IMR-90 (cell line): ENCODE measurements around the gene DHRS3. TPM values are rescaled to one million over a fixed set of nuclear protein-coding genes. Genes with fewer than 3 reads are reported as not detected.

Experiments
- ATAC-seq: fragments of 200-7000 bp; cut with Tn5 transposase; 2 replicates; pipeline ENCODE4 v1.9.1; 2020; ENCODE audit warnings: low read depth, mild to moderate bottlenecking, moderate library complexity
- BruUV-seq: library from RNA; stranded (reverse); fragments of 400-500 nt; replicated peaks from 2 replicates; lab custom pipeline; 2021; lab: Mats Ljungman, UMichigan
- CTCF ChIA-PET: fragments of 300-600 bp; formaldehyde crosslinking; extraction: SDS; loops from one replicate; lab custom pipeline; 2021; ENCODE audit warnings: antibody characterized with exemption; lab: Yijun Ruan, JAX
- POLR2A ChIA-PET: fragments of 300-600 bp; sonication (Branson Sonifier 250); formaldehyde crosslinking; loops from one replicate; lab custom pipeline; 2022; ENCODE audit warnings: antibody characterized with exemption; ENCODE audit not compliant: unreplicated experiment; lab: Charles Lee
- DNase-seq: peaks from one replicate; pipeline ENCODE4 v3.0.0; 2013
- H2AFZ ChIP-seq: replicated peaks from 2 replicates; pipeline ENCODE3; 2013; ENCODE audit warnings: low read length, mild to moderate bottlenecking; ENCODE audit not compliant: poor library complexity
- H2AK5ac ChIP-seq: 2 replicates; pipeline ENCODE4 v1.6.1; 2013; ENCODE audit warnings: low read depth, low read length, inconsistent platforms
- H2AK9ac ChIP-seq: replicated peaks from 2 replicates; pipeline ENCODE3; 2013; ENCODE audit warnings: mild to moderate bottlenecking, low read depth, low read length, moderate library complexity; ENCODE audit not compliant: poor library complexity
- H2BK120ac ChIP-seq: 2 replicates; pipeline ENCODE4 v1.6.1; 2013; ENCODE audit warnings: low read depth, low read length, inconsistent platforms
- H2BK15ac ChIP-seq: 3 replicates; pipeline ENCODE4 v1.6.1; 2013; ENCODE audit warnings: low read depth, low read length, inconsistent platforms
- H2BK20ac ChIP-seq: 2 replicates; pipeline ENCODE4 v1.6.1; 2013; ENCODE audit warnings: low read depth, mild to moderate bottlenecking, inconsistent platforms, low read length, moderate library complexity
- H2BK5ac ChIP-seq: 2 replicates; pipeline ENCODE4 v1.6.1; 2013; ENCODE audit warnings: mild to moderate bottlenecking, low read depth, low read length, inconsistent platforms; ENCODE audit not compliant: poor library complexity, severe bottlenecking
- H3K14ac ChIP-seq: replicated peaks from 2 replicates; pipeline ENCODE4 v1.6.1; 2013; ENCODE audit warnings: low read depth, low read length, inconsistent platforms
- H3K18ac ChIP-seq: 2 replicates; pipeline ENCODE4 v1.6.1; 2013; ENCODE audit warnings: low read depth, low read length, control low read depth
- H3K23ac ChIP-seq: 2 replicates; pipeline ENCODE4 v1.6.1; 2013; ENCODE audit warnings: low read depth, low read length, inconsistent platforms
- H3K27ac ChIP-seq: 2 replicates; pipeline ENCODE4 v1.5.1; 2013; ENCODE audit warnings: mild to moderate bottlenecking, control low read depth, low read length; ENCODE audit not compliant: insufficient read depth
- H3K27me3 ChIP-seq: 2 replicates; pipeline ENCODE4 v1.6.1; 2013; ENCODE audit warnings: low read length; ENCODE audit not compliant: control insufficient read depth, insufficient read depth
- H3K36me3 ChIP-seq: 2 replicates; pipeline ENCODE4 v1.6.1; 2013; ENCODE audit warnings: low read length, mixed read lengths; ENCODE audit not compliant: control insufficient read depth, insufficient read depth
- H3K4ac ChIP-seq: 2 replicates; pipeline ENCODE4 v1.6.1; 2013; ENCODE audit warnings: low read depth, low read length, inconsistent platforms
- H3K4me1 ChIP-seq: 2 replicates; pipeline ENCODE4 v1.6.1; 2013; ENCODE audit warnings: low read length, mixed read lengths; ENCODE audit not compliant: control insufficient read depth, insufficient read depth
- H3K4me2 ChIP-seq: 2 replicates; pipeline ENCODE4 v1.6.1; 2013; ENCODE audit warnings: low read depth, mild to moderate bottlenecking, control low read depth, low read length, moderate library complexity
- H3K4me3 ChIP-seq: 2 replicates; pipeline ENCODE4 v1.5.1; 2013; ENCODE audit warnings: low read depth, mild to moderate bottlenecking, control low read depth, low read length, moderate library complexity; ENCODE audit not compliant: insufficient read depth
- H3K56ac ChIP-seq: 2 replicates; pipeline ENCODE4 v1.6.1; 2013; ENCODE audit warnings: low read length, inconsistent platforms; ENCODE audit not compliant: insufficient read depth; ENCODE audit errors: extremely low read depth
- H3K79me1 ChIP-seq, 2 experiments: 2 replicates each; pipeline ENCODE4 v1.6.1; 2013; ENCODE audit warnings: low read length in 2 of 2, inconsistent platforms in 1 of 2, low read depth in 1 of 2
- H3K9ac ChIP-seq: 2 replicates; pipeline ENCODE4 v1.6.1; 2013; ENCODE audit warnings: low read depth, low read length, control low read depth
- H3K9me1 ChIP-seq: 2 replicates; pipeline ENCODE4 v1.6.1; 2013; ENCODE audit warnings: low read length, inconsistent platforms; ENCODE audit not compliant: insufficient read depth
- H3K9me3 ChIP-seq: 2 replicates; pipeline ENCODE4 v1.6.1; 2013; ENCODE audit warnings: low read length; ENCODE audit not compliant: control insufficient read depth, insufficient read depth
- H4K20me1 ChIP-seq: 2 replicates; pipeline ENCODE4 v1.6.1; 2013; ENCODE audit warnings: low read length, inconsistent platforms; ENCODE audit not compliant: insufficient read depth
- H4K5ac ChIP-seq: 2 replicates; pipeline ENCODE4 v1.6.1; 2013; ENCODE audit warnings: mild to moderate bottlenecking, low read depth, low read length, control low read depth
- H4K8ac ChIP-seq, 2 experiments: 2 replicates each; pipeline ENCODE4 v1.6.1; 2013; ENCODE audit warnings: low read depth in 2 of 2, low read length in 2 of 2, control low read depth in 1 of 2, inconsistent platforms in 1 of 2
- H4K91ac ChIP-seq: 2 replicates; pipeline ENCODE4 v1.6.1; 2013; ENCODE audit warnings: low read depth, low read length, inconsistent platforms; ENCODE audit not compliant: insufficient read depth
- BHLHE40 ChIP-seq: fragments of 150-350 bp; IDR thresholded peaks from 2 replicates; pipeline ENCODE4 v1.6.1; 2016; ENCODE audit warnings: mild to moderate bottlenecking, low read depth, low read length
- CEBPB ChIP-seq: IDR thresholded peaks from 2 replicates; pipeline ENCODE4 v1.6.1; 2012; ENCODE audit warnings: low read depth, low read length, improper control_type of control experiment
- CHD1 ChIP-seq: IDR thresholded peaks from 2 replicates; pipeline ENCODE4 v1.6.1; 2012; ENCODE audit warnings: low read depth, low read length, improper control_type of control experiment
- CTCF ChIP-seq: conservative IDR thresholded peaks from 2 replicates; pipeline ENCODE4 v1.5.1; 2012; ENCODE audit warnings: mild to moderate bottlenecking, low read depth, low read length, improper control_type of control experiment
- FOS ChIP-seq: fragments of 150-350 bp; IDR thresholded peaks from 2 replicates; pipeline ENCODE4 v1.6.1; 2016; ENCODE audit warnings: low read depth, low read length
- MAFK ChIP-seq: IDR thresholded peaks from 2 replicates; pipeline ENCODE4 v1.6.1; 2012; ENCODE audit warnings: low read depth, low read length, improper control_type of control experiment
- MAZ ChIP-seq: IDR thresholded peaks from 2 replicates; pipeline ENCODE4 v1.6.1; 2012; ENCODE audit warnings: low read depth, mild to moderate bottlenecking, low read length, improper control_type of control experiment, moderate library complexity, borderline replicate concordance
- MXI1 ChIP-seq: IDR thresholded peaks from 2 replicates; pipeline ENCODE4 v1.6.1; 2012; ENCODE audit warnings: low read depth, mild to moderate bottlenecking, low read length, moderate library complexity, borderline replicate concordance
- NFE2L2 ChIP-seq: fragments of 150-350 bp; IDR thresholded peaks from 2 replicates; pipeline ENCODE4 v1.6.1; 2016; ENCODE audit warnings: low read depth, mild to moderate bottlenecking, low read length
- POLR2A ChIP-seq: IDR thresholded peaks from 2 replicates; pipeline ENCODE4 v1.6.1; 2012; ENCODE audit warnings: mild to moderate bottlenecking, low read depth, low read length
- RAD21 ChIP-seq: IDR thresholded peaks from 2 replicates; pipeline ENCODE4 v1.6.1; 2012; ENCODE audit warnings: low read length, improper control_type of control experiment
- RCOR1 ChIP-seq: IDR thresholded peaks from 2 replicates; pipeline ENCODE4 v1.6.1; 2012; ENCODE audit warnings: mild to moderate bottlenecking, low read length, improper control_type of control experiment; ENCODE audit not compliant: insufficient replicate concordance
- RFX5 ChIP-seq: IDR thresholded peaks from 2 replicates; pipeline ENCODE4 v1.8.0; 2012; ENCODE audit warnings: low read depth, mild to moderate bottlenecking, low read length, moderate library complexity
- SMC3 ChIP-seq: fragments of 150-350 bp; IDR thresholded peaks from 2 replicates; pipeline ENCODE4 v1.6.1; 2016; ENCODE audit warnings: low read depth, mild to moderate bottlenecking, antibody characterized with exemption, low read length, moderate library complexity
- WGBS, 2 experiments: methylation state at CpG; one replicate each; pipeline versions ENCODE4 v1.1.5 to v1.1.7; 2013; ENCODE audit warnings: missing lambda C conversion rate in 2 of 2; ENCODE audit not compliant: insufficient read length in 1 of 2; ENCODE audit errors: extremely low coverage in 2 of 2; 5-methylcytosine and 5-hydroxymethylcytosine counted together
- dilution Hi-C: fragments of 300-500 bp; cut with HindIII; formaldehyde crosslinking; loops from one replicate; pipeline ENCODE4 v1.14.3; 2018; ENCODE audit warnings: low sequenced_read_pairs; ENCODE audit not compliant: unreplicated experiment
- in situ Hi-C: fragments of 300-500 bp; cut with MboI; formaldehyde crosslinking; loops from 3 replicates; pipeline ENCODE4 v1.14.3; 2019; ENCODE audit warnings: low sequenced_read_pairs, inconsistent platforms, mixed read lengths
- intact Hi-C: fragments of 100-400 bp; cut with micrococcal nuclease; formaldehyde crosslinking; loops from 2 replicates; pipeline ENCODE4 v1.10.0; 2022
- polyA plus RNA-seq, 3 experiments: library from polyadenylated mRNA; depleted of rRNA; stranded (reverse); fragments of >200 nt; gene quantifications; 2 replicates each; pipeline ENCODE4 v1.2.3, GENCODE V29; 2012; ENCODE audit warnings: low replicate concordance in 1 of 3
- total RNA-seq: library from RNA; depleted of rRNA; stranded (reverse); fragments of >200 nt; gene quantifications from 2 replicates; pipeline ENCODE4 v1.2.3, GENCODE V29; 2012
- TF ChIP-seq, protein P1 (sequence below): fragments of 150-350 bp; IDR thresholded peaks from 2 replicates; pipeline ENCODE4 v1.6.1; 2017; ENCODE audit warnings: mild to moderate bottlenecking, antibody characterized with exemption, low read length, low read depth
- TF ChIP-seq, protein P2 (sequence below): fragments of 150-350 bp; IDR thresholded peaks from 2 replicates; pipeline ENCODE4 v1.6.1; 2016; ENCODE audit warnings: low read depth, mild to moderate bottlenecking, low read length, moderate library complexity, borderline replicate concordance

DHRS3 gene
- total and polyA plus RNA-seq, 2 of the 4 experiments (the other 2 are of a cell fraction) = 11.2 to 14.5 TPM

DNA sequence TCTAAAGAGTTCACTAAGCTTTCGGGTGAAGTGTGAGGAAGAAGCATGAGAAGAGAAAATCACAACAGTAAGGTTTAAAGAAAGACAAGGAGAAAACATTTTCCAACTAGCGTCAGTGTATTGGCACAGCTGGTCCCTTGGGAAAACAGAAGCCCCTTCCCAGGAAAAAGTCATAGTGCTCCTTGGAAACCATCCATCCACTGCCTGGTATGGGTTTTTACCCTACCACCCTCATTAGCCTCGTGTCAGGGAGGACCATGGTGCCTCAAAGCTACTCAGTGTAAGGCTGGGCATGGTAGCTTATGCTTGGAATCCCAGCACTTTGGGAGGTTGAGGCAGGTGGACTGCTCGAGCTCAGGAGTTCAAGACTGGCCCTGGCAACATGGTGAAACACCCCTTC, 38.6 kb upstream of the DHRS3 start:
- in situ Hi-C loops (no loop called here), intact Hi-C loops (loop anchor here (10.0 kb wide), 1 partner anchor 532 kb away; no protein-coding TSS in a partner anchor), dilution Hi-C loops (no loop called here)
- Histone ChIP-seq H4K5ac (no peak overlapping the region), H2BK20ac (no peak overlapping the region), H3K4ac (no peak overlapping the region), H3K4me2 (no peak overlapping the region), H4K20me1 (no peaks in the 10 kb centered on the region; the same call in 1 of the 2 replicates), H3K27me3 (peaks cover 28% of the 10 kb centered on the region), H3K36me3 (no peaks in the 10 kb centered on the region), H2AK9ac (no peak overlapping the region), H3K4me3 (no peak overlapping the region), H3K56ac (no peak overlapping the region), H3K23ac (no peak overlapping the region), H3K27ac (no peak overlapping the region), H3K18ac (no peak overlapping the region), H3K79me1 (no peaks in the 10 kb centered on the region), H3K9me3 (no peaks in the 10 kb centered on the region), H2BK15ac (no peak overlapping the region), H4K8ac (no peak overlapping the region), H4K91ac (no peak overlapping the region), H2BK120ac (no peak overlapping the region), H3K9ac (no peak overlapping the region), H2BK5ac (no peak overlapping the region), H2AFZ (no peak overlapping the region), H3K9me1 (no peaks in the 10 kb centered on the region; the same call in 1 of the 2 replicates), H2AK5ac (no peak overlapping the region), H3K4me1 (no peaks in the 10 kb centered on the region), H3K14ac (no peak overlapping the region)
- WGBS, 2 experiments = no CpG with 5 or more reads among the region's 4 CpGs
- ChIA-PET POLR2A (interaction anchor here (0.6 kb wide), 1 partner anchor 195 kb away, joined by 3 read pairs; no protein-coding TSS in a partner anchor), CTCF (interaction anchor here (1.0 kb wide), 1 partner anchor 342 kb away, joined by 4 read pairs; no protein-coding TSS in a partner anchor)
- TF ChIP-seq RAD21 = no peak
- TF ChIP-seq, protein P1, sequence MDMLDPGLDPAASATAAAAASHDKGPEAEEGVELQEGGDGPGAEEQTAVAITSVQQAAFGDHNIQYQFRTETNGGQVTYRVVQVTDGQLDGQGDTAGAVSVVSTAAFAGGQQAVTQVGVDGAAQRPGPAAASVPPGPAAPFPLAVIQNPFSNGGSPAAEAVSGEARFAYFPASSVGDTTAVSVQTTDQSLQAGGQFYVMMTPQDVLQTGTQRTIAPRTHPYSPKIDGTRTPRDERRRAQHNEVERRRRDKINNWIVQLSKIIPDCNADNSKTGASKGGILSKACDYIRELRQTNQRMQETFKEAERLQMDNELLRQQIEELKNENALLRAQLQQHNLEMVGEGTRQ = no peak
- TF ChIP-seq MAZ = no peak
- TF ChIP-seq BHLHE40 = no peak
- TF ChIP-seq POLR2A = no peak
- no peak for TF ChIP-seq MXI1
- TF ChIP-seq RCOR1 = no peak
- TF ChIP-seq NFE2L2 = no peak
- TF ChIP-seq CHD1 = no peak
- no peak for TF ChIP-seq CEBPB
- TF ChIP-seq, protein P2, sequence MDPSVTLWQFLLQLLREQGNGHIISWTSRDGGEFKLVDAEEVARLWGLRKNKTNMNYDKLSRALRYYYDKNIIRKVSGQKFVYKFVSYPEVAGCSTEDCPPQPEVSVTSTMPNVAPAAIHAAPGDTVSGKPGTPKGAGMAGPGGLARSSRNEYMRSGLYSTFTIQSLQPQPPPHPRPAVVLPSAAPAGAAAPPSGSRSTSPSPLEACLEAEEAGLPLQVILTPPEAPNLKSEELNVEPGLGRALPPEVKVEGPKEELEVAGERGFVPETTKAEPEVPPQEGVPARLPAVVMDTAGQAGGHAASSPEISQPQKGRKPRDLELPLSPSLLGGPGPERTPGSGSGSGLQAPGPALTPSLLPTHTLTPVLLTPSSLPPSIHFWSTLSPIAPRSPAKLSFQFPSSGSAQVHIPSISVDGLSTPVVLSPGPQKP = no peak
- no peak for TF ChIP-seq MAFK
- no peak for TF ChIP-seq RFX5
- TF ChIP-seq CTCF = no peak
- TF ChIP-seq SMC3 = no peak
- TF ChIP-seq FOS = no peak
- ATAC-seq (no peak), DNase-seq (no peak)
- no TSS peak for BruUV-seq
